DND-41 (cell line): Measurements from ENCODE around the gene GEMIN7.

ENCODE experiments used
- ATAC-seq: fragments of 200-7000 bp; cut with Tn5 transposase; 3 replicates; pipeline ENCODE4 v1.9.1; 2021; ENCODE audit warnings: low read depth; ENCODE audit not compliant: insufficient read depth
- DNase-seq: peaks from one replicate; pipeline ENCODE4 v3.0.0-alpha.2; 2020
- H2AFZ ChIP-seq: 2 replicates; pipeline ENCODE4 v1.6.0; 2012; ENCODE audit warnings: low read depth, low read length
- H3K27ac ChIP-seq: 2 replicates; pipeline ENCODE4 v1.5.1; 2012; ENCODE audit warnings: low read length, inconsistent platforms
- H3K27me3 ChIP-seq: fragments of 200-600 bp; sonication (generic); 2 replicates; pipeline ENCODE4 v1.6.0; 2012; ENCODE audit warnings: low read length, mild to moderate bottlenecking, inconsistent platforms; ENCODE audit not compliant: insufficient read depth, poor library complexity
- H3K36me3 ChIP-seq: 2 replicates; pipeline ENCODE4 v1.5.1; 2012; ENCODE audit warnings: low read length, inconsistent platforms; ENCODE audit not compliant: insufficient read depth
- H3K4me1 ChIP-seq: 2 replicates; pipeline ENCODE4 v1.5.1; 2012; ENCODE audit warnings: mild to moderate bottlenecking, low read length; ENCODE audit not compliant: insufficient read depth
- H3K4me2 ChIP-seq: 2 replicates; pipeline ENCODE4 v1.6.0; 2012; ENCODE audit warnings: mild to moderate bottlenecking, moderate library complexity, low read length, inconsistent platforms; ENCODE audit not compliant: insufficient read depth
- H3K4me3 ChIP-seq, 2 experiments: fragments of 200-600 bp in 1 of 2; shearing (Covaris generic) in 1 of 2; 2 replicates each; pipeline ENCODE4 v1.5.1; 2012 to 2016; ENCODE audit warnings: inconsistent platforms in 2 of 2, low read length in 2 of 2, mild to moderate bottlenecking in 2 of 2, low read depth in 1 of 2, moderate library complexity in 1 of 2
- H3K79me2 ChIP-seq: 2 replicates; pipeline ENCODE4 v1.6.0; 2012; ENCODE audit warnings: low read length, inconsistent platforms; ENCODE audit not compliant: insufficient read depth
- H3K9ac ChIP-seq: 2 replicates; pipeline ENCODE4 v1.6.0; 2012; ENCODE audit warnings: low read depth, mild to moderate bottlenecking, inconsistent platforms, low read length, moderate library complexity
- H3K9me3 ChIP-seq: 2 replicates; pipeline ENCODE4 v1.5.1; 2012; ENCODE audit warnings: low read length, moderate library complexity, mild to moderate bottlenecking, inconsistent platforms; ENCODE audit not compliant: insufficient read depth, severe bottlenecking
- H4K20me1 ChIP-seq: 2 replicates; pipeline ENCODE4 v1.6.0; 2012; ENCODE audit warnings: low read length; ENCODE audit not compliant: insufficient read depth
- EZH2 ChIP-seq: IDR thresholded peaks from 3 replicates; pipeline ENCODE4 v1.6.1; 2012; ENCODE audit warnings: borderline replicate concordance, low read depth, mild to moderate bottlenecking, moderate library complexity, low read length, inconsistent platforms; ENCODE audit not compliant: severe bottlenecking
- TF ChIP-seq, protein P1 (sequence below): IDR thresholded peaks from 2 replicates; pipeline ENCODE4 v1.5.1; 2012; ENCODE audit warnings: borderline replicate concordance, low read length, moderate library complexity, mild to moderate bottlenecking; ENCODE audit not compliant: poor library complexity, severe bottlenecking; ENCODE audit errors: extremely low read depth

The GEMIN7 gene

DNA sequence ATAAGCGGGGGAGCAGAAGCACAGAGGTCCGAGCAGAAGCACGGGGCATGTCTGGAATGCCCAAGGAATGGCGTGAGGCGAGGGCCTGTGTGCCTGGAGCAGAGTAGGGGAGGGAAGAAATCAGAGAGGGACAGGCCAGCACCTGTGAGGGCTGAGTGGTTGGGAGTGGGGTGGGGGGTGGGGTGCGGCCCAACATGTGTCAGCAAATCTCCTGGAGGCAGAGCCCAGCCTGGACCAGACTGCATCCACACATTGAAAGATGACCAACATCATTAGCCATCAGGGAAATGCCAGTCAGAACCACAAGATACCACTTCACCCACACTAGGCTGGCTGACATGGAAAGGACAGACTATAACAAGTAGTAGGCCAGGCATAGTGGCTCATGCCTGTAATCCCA lies 29.0 kb upstream of the GEMIN7 start:
- Histone ChIP-seq H2AFZ (no peak overlapping the region), H3K79me2 (peaks cover 84% of the 10 kb centered on the region), H3K36me3 (peaks cover 67% of the 10 kb centered on the region), H4K20me1 (peaks cover 78% of the 10 kb centered on the region), H3K4me2 (no peak overlapping the region), H3K4me3 (no peak overlapping the region), H3K27ac (no peak overlapping the region), H3K9me3 (no peaks in the 10 kb centered on the region), H3K9ac (no peak overlapping the region), H3K4me1 (no peaks in the 10 kb centered on the region), H3K27me3 (no peaks in the 10 kb centered on the region)
- no peak for ATAC-seq
- no peak for TF ChIP-seq EZH2
- TF ChIP-seq, protein P1, sequence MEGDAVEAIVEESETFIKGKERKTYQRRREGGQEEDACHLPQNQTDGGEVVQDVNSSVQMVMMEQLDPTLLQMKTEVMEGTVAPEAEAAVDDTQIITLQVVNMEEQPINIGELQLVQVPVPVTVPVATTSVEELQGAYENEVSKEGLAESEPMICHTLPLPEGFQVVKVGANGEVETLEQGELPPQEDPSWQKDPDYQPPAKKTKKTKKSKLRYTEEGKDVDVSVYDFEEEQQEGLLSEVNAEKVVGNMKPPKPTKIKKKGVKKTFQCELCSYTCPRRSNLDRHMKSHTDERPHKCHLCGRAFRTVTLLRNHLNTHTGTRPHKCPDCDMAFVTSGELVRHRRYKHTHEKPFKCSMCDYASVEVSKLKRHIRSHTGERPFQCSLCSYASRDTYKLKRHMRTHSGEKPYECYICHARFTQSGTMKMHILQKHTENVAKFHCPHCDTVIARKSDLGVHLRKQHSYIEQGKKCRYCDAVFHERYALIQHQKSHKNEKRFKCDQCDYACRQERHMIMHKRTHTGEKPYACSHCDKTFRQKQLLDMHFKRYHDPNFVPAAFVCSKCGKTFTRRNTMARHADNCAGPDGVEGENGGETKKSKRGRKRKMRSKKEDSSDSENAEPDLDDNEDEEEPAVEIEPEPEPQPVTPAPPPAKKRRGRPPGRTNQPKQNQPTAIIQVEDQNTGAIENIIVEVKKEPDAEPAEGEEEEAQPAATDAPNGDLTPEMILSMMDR = no peak
- DNase-seq = no peak

DNA sequence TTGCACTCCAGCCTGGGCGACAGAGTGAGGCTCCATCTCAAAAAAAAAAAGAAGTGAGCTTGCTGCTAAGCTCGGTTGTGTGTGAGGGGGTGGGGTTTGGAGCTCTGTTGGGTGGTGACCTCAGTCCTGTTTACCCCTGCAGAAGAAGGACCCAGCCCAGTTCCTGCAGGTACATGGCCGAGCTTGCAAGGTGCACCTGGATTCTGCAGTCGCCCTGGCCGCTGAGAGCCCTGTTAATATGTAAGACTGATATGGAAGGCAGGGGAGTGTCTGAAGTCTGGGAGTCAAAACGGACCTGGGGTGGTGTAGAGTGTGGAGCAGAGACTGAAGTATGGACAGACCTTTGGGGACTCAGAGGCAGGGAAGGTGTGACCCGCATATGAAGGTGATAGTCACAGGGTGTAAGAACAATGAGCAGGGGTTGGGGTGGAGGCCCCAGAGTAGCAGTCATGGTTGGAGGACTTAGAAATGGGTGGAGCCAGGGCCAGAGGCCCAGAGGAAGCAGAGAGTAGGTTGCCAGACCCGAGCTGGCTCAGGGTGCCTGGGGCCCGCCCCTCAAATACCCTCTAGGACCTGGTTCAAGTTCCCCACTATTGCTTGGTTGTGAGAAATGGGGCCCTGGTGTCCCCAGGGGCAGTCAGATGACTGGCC lies 27.0 kb upstream of the GEMIN7 start:
- H3K9me3 ChIP-seq = no peaks in the 10 kb centered on the region
- H3K4me3 ChIP-seq = no peak overlapping the region
- no peak overlapping the region for H3K9ac ChIP-seq
- peaks cover 72% of the 10 kb centered on the region for H4K20me1 ChIP-seq
- TF ChIP-seq EZH2 = no peak
- TF ChIP-seq, protein P1 = no peak
- no peak overlapping the region for H3K27ac ChIP-seq
- no peak for DNase-seq
- peaks cover 66% of the 10 kb centered on the region for H3K36me3 ChIP-seq
- no peaks in the 10 kb centered on the region for H3K4me1 ChIP-seq
- peaks cover 67% of the 10 kb centered on the region for H3K79me2 ChIP-seq
- no peaks in the 10 kb centered on the region for H3K27me3 ChIP-seq
- no peak for ATAC-seq
- H3K4me2 ChIP-seq = no peak overlapping the region
- H2AFZ ChIP-seq = no peak overlapping the region

DNA sequence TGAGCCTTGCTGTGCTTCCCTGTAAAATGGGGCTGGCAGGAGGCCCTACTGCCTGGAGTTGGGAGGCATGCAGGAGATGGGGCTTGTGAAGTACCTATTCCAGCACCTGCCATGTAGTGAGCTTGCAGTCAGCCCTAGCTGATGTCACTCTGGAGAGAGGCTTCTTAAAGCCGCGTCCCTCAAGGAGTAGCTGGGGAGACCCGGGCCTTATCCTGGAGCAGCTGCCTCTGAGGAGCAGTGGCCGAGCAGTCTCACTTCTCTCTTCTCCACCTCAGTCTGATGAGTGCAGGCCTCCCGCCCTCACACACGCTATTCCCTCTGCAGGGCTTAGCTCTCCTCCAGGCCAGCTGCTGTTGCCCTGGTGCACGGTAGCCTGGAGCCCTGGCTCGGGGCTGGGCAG lies 22.2 kb upstream of the GEMIN7 start:
- H4K20me1 ChIP-seq = peaks cover 65% of the 10 kb centered on the region
- H3K9ac ChIP-seq = no peak overlapping the region
- DNase-seq = no peak
- peaks cover 93% of the 10 kb centered on the region for H3K36me3 ChIP-seq
- TF ChIP-seq EZH2 = no peak
- TF ChIP-seq, protein P1 = no peak
- H3K4me3 ChIP-seq = no peak overlapping the region
- H3K27ac ChIP-seq = no peak overlapping the region
- peaks cover 23% of the 10 kb centered on the region for H3K79me2 ChIP-seq
- ATAC-seq = no peak
- no peak overlapping the region for H2AFZ ChIP-seq
- H3K4me2 ChIP-seq = no peak overlapping the region
- H3K27me3 ChIP-seq = no peaks in the 10 kb centered on the region
- no peaks in the 10 kb centered on the region for H3K4me1 ChIP-seq
- no peaks in the 10 kb centered on the region for H3K9me3 ChIP-seq

- H3K9ac ChIP-seq = no peak overlapping the region
- no peaks in the 10 kb centered on the region for H3K4me1 ChIP-seq
- H3K4me3 ChIP-seq = no peak overlapping the region
- ATAC-seq (no peak), DNase-seq (no peak)
- no peak overlapping the region for H3K4me2 ChIP-seq
- H3K27ac ChIP-seq = no peak overlapping the region
- H4K20me1 ChIP-seq = peaks cover 59% of the 10 kb centered on the region
- H2AFZ ChIP-seq = no peak overlapping the region
- no peaks in the 10 kb centered on the region for H3K27me3 ChIP-seq
- H3K9me3 ChIP-seq = no peaks in the 10 kb centered on the region
- no peak for TF ChIP-seq EZH2
- TF ChIP-seq, protein P1 = no peak
- H3K36me3 ChIP-seq = peaks cover 90% of the 10 kb centered on the region
- H3K79me2 ChIP-seq = peaks cover 17% of the 10 kb centered on the region
These were observed 21.6 kb upstream of the GEMIN7 start for GRCh38 chr19:45057444-45057843.
